Panc1 (cell line): ENCODE measurements around the gene TLR3.

Source experiments
- POLR2AphosphoS5 ChIP-seq: IDR thresholded peaks from 2 replicates; pipeline ENCODE4 v1.6.1; 2012; ENCODE audit warnings: mild to moderate bottlenecking, low read depth, low read length, moderate library complexity
- TF ChIP-seq, protein P1 (sequence below): fragments of 450-650 bp; IDR thresholded peaks from 2 replicates; pipeline ENCODE4 v1.5.1; 2017; ENCODE audit warnings: mild to moderate bottlenecking
- TF ChIP-seq, protein P2 (sequence below), 2 experiments: IDR thresholded peaks; 2 replicates each; pipeline ENCODE4 v1.6.1; 2011 to 2012; ENCODE audit warnings: low read depth in 2 of 2, control low read depth in 1 of 2, low read length in 1 of 2, mild to moderate bottlenecking in 1 of 2, moderate library complexity in 1 of 2; ENCODE audit not compliant: insufficient read depth in 1 of 2

DNA sequence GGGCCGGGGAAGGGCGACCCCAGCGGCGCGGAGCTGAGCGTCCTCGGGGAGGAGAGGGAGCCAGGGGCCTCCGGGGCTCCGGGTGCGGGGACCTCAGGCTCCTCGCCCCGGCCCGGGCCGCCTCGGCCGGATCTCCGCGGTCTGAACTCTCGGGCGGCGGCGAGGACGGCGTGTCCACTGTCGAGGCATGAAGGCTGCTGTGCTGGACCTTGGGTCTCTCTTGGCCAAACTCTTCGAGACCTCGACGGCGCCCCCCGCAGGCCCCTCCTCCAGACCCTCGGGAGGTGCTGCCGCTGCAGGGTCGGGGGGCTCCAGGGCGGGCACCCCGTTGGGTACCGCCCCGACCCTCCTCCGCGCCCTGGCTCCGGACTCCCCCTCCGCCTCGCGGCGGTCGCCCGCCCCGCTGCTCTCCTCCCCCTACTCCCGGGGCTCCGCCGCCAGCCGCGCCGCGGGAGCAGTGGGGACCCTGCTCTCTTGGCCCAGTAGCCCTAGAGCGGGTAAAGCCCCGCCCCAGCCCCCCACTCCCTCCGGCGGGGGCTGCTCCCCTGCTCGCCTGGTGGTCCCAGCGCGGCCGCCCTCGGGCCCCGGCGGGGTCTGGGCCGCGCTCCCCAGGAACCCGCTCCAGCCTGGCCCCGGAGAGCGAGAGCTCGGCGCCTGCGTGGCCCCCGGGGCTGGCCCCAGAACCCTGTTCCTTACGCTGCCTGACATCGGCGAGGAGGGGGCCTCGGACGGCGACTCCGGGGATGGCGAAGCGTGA lies 36.1 kb downstream of the TLR3 start:
- TF ChIP-seq, protein P1, sequence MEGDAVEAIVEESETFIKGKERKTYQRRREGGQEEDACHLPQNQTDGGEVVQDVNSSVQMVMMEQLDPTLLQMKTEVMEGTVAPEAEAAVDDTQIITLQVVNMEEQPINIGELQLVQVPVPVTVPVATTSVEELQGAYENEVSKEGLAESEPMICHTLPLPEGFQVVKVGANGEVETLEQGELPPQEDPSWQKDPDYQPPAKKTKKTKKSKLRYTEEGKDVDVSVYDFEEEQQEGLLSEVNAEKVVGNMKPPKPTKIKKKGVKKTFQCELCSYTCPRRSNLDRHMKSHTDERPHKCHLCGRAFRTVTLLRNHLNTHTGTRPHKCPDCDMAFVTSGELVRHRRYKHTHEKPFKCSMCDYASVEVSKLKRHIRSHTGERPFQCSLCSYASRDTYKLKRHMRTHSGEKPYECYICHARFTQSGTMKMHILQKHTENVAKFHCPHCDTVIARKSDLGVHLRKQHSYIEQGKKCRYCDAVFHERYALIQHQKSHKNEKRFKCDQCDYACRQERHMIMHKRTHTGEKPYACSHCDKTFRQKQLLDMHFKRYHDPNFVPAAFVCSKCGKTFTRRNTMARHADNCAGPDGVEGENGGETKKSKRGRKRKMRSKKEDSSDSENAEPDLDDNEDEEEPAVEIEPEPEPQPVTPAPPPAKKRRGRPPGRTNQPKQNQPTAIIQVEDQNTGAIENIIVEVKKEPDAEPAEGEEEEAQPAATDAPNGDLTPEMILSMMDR: no peak
- no peak for TF ChIP-seq POLR2AphosphoS5
- TF ChIP-seq, protein P2, sequence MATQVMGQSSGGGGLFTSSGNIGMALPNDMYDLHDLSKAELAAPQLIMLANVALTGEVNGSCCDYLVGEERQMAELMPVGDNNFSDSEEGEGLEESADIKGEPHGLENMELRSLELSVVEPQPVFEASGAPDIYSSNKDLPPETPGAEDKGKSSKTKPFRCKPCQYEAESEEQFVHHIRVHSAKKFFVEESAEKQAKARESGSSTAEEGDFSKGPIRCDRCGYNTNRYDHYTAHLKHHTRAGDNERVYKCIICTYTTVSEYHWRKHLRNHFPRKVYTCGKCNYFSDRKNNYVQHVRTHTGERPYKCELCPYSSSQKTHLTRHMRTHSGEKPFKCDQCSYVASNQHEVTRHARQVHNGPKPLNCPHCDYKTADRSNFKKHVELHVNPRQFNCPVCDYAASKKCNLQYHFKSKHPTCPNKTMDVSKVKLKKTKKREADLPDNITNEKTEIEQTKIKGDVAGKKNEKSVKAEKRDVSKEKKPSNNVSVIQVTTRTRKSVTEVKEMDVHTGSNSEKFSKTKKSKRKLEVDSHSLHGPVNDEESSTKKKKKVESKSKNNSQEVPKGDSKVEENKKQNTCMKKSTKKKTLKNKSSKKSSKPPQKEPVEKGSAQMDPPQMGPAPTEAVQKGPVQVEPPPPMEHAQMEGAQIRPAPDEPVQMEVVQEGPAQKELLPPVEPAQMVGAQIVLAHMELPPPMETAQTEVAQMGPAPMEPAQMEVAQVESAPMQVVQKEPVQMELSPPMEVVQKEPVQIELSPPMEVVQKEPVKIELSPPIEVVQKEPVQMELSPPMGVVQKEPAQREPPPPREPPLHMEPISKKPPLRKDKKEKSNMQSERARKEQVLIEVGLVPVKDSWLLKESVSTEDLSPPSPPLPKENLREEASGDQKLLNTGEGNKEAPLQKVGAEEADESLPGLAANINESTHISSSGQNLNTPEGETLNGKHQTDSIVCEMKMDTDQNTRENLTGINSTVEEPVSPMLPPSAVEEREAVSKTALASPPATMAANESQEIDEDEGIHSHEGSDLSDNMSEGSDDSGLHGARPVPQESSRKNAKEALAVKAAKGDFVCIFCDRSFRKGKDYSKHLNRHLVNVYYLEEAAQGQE (IDR thresholded peaks at IDR 0.05; ENCODE audit: insufficient read depth in 1 of 2, low read depth in 2 of 2, low read length in 1 of 2): no peak
